GM10847 (cell line): ENCODE data around the gene NKAPD1.

Experiments used
- POLR2A ChIP-seq: IDR thresholded peaks from 2 replicates; pipeline ENCODE4 v1.6.1; 2011; ENCODE audit not compliant: insufficient read length; ENCODE audit errors: extremely low read depth

NKAPD1 gene, protein sequence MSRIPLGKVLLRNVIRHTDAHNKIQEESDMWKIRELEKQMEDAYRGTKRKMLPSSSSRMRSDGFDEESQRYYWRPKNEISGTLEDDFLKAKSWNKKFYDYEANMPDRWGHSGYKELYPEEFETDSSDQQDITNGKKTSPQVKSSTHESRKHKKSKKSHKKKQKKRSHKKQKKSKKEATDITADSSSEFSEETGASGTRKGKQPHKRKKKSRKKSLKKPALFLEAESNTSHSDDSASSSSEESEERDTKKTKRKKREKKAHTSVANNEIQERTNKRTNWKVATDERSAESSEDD

DNA sequence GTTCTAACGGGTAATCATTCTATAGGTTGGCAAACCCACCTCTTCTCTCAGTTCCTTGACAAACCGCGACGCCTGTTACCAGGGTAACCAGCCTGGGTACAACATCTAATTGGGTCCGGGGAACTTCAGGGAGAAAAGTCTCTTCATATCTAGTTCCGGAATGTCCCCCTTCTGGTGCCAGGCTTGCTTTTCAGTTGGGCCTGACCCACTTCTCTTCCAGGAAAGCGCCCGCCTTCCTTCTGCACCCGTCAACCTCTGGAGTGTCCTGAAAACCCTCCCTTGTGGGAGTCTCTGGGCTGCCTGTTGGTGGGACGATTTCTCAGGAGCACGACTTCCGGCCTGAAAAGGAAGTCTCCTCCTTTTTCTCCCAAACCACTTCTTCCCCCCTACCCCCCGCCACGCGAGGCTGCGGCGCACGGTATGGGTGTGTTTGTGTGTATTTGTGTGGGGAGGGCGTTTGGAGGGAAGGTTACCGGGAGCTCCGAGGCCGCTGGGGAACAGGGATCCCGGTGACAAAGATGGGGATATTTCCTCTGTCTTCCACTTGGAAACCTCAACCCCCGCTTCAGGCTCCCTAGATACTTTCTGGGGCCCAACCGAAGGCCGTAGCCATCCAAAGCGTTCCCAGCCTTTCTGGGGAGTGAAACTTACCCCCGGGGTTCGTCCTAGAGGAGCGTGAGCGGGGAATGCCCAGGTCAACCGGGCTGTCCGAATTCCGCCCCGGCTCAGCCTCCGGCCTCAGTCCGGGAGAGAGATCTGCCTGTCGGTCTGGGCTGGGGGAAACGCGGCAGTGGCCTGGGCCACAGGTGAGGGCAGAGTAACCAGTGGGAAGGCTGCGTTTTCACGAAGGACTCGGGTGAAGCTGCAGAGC is at the start of gene NKAPD1, which contains the start of gene PIH1D2:
Gene NKAPD1, plus strand, starts transcription at position 359 of the 871 bp plus-strand sequence. CDS start 1,276 bp downstream, outside the sequence.
Gene PIH1D2, minus strand, starts transcription at position 77 of the 871 bp plus-strand sequence. CDS start 843 bp downstream, outside the sequence.
- peak; percentile 54 for TF ChIP-seq POLR2A

DNA sequence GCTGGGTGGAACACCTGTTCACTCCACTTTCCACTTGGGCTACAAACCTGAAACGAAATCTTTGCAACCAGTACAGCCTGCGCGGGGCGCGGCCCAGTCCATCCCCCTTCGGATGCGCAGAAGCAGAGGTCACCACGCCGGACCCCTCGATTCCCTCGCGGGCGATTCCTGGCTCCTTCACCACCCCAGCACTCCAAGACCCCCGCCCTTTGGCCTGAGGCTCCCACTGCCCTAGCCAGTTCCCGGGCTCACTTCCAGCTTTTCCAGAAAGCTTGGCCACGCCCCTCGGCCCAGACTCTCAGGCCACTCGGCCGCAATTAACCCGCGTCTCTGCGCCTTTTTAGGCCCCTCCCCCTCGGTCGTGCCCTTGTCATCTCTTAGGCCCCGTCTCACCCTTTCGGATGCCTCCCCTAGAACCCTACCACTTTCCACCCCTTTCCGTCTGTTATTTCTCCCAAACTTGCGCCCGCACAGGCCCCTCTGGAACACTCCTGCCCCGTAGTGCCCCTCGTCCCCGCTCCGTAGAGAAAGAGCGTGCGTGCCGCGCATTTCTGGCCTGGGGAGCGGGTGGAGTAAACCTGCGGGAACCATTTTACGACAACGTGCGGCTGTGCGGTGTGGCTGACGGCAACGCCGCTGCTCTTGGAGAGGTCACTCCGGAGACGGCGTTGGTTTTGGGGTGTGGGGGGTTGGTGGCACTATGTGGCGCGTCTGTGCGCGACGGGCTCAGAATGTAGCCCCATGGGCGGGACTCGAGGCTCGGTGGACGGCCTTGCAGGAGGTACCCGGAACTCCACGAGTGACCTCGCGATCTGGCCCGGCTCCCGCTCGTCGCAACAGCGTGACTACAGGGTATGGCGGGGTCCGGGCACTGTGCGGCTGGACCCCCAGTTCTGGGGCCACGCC is 49.1 kb upstream of the NKAPD1 start, which contains the start of gene DLAT:
Gene DLAT, plus strand, starts transcription at position 636 of the 906 bp plus-strand sequence. Its CDS starts 65 bp downstream, at position 701.
- TF ChIP-seq POLR2A = peak; percentile 84

DNA sequence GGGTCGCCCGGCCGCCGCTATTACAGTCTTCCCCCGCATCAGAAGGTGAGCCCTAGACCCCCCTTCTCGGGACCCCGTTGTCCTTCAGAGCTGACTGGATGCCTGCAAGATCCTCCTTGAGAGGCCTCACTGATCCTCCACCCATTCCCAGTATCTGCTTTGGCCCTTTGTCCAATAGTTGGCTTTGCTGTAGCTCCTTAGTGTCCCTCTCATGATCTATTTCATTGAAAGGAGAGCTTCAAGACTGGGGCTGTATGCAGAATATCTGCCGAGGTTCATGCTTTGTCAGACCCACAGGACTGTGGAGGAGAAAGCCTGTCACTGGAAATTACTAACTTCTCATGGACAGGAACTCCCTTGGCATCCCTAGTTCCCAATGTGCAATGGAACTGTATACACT is 48.4 kb upstream of the NKAPD1 start:
- TF ChIP-seq POLR2A = no peak

GRCh38 chr11:112029460-112029859 is 44.6 kb upstream of the NKAPD1 start:
- TF ChIP-seq POLR2A = no peak

DNA sequence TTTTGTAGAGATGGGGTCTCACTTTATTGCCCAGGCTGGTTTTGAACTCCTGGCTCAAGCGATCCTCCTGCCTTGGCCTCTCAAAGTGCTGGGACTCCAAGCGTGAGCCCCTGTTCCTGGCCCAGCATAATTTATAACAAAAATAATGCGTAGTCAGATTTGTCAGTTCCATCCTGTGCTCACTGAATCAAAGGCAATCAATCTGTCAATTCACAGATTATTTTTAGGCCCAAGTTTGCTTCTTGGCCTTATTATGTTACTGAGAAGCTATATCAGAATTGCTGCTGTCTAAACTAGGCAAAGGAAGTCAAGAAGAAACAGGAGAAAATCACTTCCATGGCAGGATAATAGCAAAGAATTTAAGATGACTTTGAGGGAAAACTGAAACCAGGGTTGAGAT is 40.2 kb upstream of the NKAPD1 start:
- TF ChIP-seq POLR2A = no peak

DNA sequence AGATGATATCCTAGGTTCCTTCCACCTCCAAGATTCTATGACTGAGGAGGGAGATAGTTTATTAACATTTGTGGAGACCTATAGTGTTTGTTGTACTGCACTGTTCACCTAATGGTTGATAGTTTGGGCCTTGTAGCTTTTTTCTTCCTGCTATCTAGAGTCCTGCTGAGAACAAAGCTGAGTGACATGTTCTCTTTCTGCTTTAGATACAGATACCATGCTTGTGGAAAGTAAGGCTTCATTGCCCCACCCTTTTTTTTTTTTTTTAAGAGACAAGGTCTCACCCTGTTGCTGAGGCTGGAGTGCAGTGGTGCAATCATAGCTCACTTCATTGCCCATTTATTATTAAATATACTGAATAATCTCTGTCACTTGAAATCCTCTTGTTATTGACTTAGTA is 36.6 kb upstream of the NKAPD1 start:
- TF ChIP-seq POLR2A = no peak

DNA sequence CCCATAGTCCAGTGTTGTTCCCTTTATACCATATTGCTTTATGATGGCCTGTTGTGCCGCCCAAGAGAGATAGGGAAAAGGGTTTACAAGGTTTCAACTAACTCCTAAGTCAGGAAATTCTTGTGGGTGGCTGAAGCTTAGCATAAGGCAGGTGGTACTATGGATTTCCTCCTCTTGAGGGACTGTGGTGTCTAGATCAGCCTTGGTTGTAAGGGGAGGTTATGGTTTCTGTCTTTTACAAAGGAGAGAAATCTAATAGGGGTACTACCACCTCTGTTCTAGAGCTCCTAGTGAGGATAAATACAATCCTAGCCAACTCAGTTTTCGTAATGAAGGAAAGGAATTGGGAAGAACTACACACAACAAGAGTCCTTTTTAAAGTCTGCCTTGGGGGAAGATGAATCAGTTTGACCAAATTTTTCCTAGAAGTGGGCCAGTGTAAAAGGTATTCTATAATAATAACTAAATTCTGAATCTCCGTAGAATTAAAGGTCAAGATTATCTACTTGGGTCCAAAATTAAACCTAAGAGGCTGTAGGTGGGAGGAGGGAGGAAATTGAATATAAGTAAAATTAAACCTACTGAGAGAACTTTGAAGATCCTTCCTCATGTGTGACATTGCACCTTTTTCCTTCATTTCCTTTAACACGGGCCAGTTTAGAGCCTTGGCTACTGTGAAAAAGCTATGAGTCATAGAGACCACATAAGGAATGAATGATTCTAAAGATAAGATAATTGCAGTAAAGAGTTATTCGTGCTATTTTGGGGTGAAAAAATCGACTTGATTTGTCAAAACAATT is 31.7 kb upstream of the NKAPD1 start:
- TF ChIP-seq POLR2A = no peak

GRCh38 chr11:112042961-112043304 is 31.2 kb upstream of the NKAPD1 start:
- no peak for TF ChIP-seq POLR2A

GRCh38 chr11:112044961-112045360 is 29.1 kb upstream of the NKAPD1 start:
- no peak for TF ChIP-seq POLR2A

DNA sequence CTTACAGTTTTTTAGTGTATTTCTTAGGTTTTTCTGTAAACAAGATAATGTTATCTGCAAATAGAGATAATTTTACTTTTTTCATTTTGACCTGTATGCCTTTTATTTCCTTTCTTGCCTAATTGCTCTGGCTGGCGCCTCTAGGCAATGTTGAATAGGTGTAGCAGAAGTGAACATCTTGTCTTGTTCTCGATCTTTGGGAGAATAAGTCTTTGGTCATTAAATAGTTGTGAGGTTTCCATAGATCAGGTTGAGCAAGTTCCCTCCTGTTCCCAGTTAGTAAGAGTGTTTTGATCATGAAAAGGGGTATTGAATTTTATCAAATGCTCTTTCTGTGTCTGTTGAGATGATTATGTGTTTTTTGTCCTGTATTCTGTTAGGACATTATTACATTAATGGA is 24.3 kb upstream of the NKAPD1 start:
- no peak for TF ChIP-seq POLR2A

- TF ChIP-seq POLR2A = no peak
Measured at GRCh38 chr11:112050721-112051120, 23.4 kb upstream of the NKAPD1 start.

DNA sequence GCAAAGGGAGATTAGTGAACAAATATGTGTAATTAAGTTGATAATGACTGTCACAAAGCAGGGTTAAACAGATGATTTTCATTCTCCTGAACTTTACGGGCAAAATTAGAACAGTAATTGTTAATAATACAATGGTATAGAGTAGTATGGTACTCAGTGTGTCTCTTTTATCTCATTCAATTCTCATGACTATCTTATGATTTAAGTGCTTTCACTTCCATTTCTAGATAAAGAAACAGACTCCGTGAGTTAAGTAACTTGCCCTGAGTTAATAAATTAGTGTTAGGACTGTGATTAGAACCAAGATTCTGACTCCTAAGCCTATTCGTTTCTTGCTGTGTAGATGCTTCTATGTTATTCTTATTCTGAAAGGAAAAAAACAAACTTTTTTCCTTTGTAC is 22.3 kb upstream of the NKAPD1 start:
- TF ChIP-seq POLR2A = no peak

DNA sequence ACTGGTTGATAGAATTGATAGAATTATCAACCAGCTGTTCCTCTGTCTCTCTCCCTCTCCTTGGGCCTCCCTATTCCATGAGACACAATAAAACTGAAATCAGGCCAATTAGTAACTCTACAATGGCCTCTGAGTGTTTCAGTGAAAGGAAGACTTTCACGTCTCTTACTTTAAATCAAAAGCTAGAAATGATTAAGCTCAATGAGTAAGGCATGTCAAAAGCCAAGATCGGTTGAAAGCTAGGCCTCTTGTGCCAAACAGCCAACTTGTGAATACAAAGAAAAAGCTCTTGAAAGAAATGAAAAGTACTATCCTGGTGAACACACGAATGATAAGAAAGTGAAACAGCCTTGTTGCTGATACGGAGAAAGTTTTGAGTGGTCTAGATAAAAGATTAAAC is 16.9 kb upstream of the NKAPD1 start:
- no peak for TF ChIP-seq POLR2A

GRCh38 chr11:112058103-112058502 is 16.0 kb upstream of the NKAPD1 start:
- TF ChIP-seq POLR2A = no peak
